NCI-H2227 (cell line): ENCODE results near the gene SLC9A1.

Source experiments
- DNase-seq: peaks from one replicate; lab custom pipeline; 2025; ENCODE audit not compliant: unreplicated experiment; lab: John Stamatoyannopoulos, UW

The SLC9A1 gene

DNA sequence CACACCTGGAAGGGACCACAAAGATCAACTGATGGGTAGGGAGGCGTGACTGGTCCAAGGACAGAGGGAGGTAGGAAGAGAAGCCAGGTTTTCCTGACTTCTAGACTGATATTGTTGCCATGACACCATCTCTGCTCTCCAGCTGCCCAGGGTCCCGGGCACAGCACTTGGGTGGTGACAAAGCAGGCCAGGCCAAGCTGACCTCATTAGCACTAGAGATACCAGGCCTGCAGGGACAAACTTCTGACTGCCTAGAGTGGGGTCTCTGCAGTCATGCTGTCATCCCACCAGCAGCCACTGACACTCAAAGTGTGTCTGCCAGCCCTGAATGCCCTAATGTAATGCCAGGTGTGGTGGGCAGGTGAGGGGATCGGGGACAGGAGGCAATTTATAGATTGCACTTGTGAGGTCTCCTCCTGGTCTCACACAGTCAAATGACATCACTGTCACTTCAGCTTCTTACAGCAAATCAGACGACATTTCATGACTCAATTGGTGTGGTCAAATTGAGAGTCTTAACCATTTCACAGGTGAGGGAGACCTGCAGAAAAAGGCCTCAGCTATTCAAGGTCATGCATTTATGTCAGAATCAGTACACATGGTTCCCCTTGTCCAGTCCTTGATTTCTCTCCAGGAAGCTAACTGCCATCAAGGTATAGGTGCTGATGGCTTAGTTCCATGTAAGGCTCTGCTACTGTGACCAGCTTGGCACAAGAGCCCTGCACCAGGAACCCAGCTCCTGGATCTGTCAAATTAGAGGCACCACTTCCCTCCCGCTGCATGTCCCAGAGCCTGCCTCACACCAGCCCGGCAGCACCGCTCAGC is 2.7 kb downstream of the SLC9A1 start:
- no peak for DNase-seq

- no peak for DNase-seq
Observed at GRCh38 chr1:27150641-27151040, 4.3 kb downstream of the SLC9A1 start.

GRCh38 chr1:27150183-27150582 is 4.7 kb downstream of the SLC9A1 start:
- no peak for DNase-seq

- DNase-seq, result no peak
Observed at GRCh38 chr1:27149762-27150113, 5.2 kb downstream of the SLC9A1 start.

- no peak for DNase-seq
Observed at GRCh38 chr1:27149084-27149761, 5.7 kb downstream of the SLC9A1 start.

DNA sequence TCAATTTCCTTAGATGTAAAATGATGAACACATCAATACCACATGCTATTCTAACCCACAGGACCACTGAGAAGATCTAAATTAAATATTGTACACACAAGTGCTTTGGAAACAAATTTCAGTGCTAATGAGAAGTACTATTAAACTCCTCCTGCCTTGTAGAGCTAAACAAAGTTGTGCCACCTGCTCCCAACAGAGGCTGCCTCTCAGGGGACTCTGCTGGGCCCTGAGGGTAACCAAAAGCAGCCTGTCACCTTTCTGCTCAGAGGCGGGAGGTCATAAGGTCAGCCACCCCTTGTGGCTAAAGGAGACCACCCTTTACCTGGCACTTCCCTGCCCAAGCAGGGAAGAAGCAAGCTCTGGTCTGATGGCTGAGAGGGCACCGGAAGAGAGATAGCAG is 6.3 kb downstream of the SLC9A1 start:
- no peak for DNase-seq

- DNase-seq, result no peak
Observed at GRCh38 chr1:27147842-27148518, 6.9 kb downstream of the SLC9A1 start.

GRCh38 chr1:27145934-27146354 is 9.0 kb downstream of the SLC9A1 start:
- peak; percentile 22 for DNase-seq

- no peak for DNase-seq
Observed at GRCh38 chr1:27144920-27145661, 9.8 kb downstream of the SLC9A1 start.

- peak; percentile 26 for DNase-seq
Observed at GRCh38 chr1:27144049-27144748, 10.7 kb downstream of the SLC9A1 start.

- DNase-seq, result no peak
Observed at GRCh38 chr1:27143401-27143800, 11.5 kb downstream of the SLC9A1 start.

DNA sequence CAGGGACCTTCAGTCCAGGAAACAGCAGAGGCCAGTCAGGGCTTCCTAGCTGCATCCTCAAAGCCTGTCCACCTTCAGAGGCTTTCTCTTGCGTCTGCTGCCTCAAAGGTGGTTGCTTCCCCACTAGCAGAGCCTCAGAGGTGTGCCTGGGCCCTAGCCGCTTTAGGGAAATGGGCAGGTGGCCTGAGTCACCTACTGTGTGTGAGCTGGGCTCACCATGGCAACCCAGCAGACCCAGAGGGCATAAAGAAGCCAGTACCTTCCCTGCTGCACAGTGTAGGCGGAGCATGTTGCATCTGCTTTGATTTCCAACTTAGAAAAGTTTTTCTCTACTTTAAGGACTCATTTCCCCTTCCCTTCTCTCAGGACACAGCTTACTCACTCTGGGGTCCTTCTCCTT is 12.5 kb downstream of the SLC9A1 start:
- no peak for DNase-seq

DNA sequence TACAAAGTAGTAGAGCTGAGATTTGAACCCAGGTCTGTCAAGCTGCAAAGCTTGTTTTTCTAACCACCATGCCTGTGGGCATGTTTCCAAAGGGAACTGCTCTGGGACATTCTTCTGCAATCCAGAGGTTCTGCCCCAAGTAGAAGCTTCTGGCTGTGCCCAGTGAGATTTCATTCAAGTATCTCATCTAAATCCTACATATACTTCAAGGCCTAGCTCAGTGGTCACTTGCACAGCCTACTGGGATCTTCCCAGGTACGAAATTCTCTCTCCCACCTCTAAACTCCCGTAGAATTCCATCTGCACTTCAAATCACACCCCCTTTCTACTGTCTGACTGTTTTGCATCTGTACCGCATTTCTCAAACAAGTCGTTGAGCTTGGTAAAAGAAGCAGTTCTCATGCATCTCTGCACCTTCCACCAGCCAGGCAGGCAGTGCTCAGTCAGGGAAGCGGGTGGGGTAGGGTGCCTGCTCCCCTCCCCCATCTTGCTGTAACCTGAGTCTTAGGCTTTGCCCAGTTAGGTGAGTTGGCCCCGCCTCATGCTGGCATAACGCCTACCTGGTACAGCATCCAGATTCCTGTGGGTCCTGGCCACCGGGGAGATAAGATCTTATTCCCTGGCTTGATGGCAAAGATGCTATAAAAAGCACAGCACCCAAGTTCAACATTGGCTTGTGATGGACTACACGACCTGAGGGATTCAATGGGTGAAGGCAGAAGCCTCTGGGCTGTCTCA is 13.5 kb downstream of the SLC9A1 start:
- no peak for DNase-seq

DNA sequence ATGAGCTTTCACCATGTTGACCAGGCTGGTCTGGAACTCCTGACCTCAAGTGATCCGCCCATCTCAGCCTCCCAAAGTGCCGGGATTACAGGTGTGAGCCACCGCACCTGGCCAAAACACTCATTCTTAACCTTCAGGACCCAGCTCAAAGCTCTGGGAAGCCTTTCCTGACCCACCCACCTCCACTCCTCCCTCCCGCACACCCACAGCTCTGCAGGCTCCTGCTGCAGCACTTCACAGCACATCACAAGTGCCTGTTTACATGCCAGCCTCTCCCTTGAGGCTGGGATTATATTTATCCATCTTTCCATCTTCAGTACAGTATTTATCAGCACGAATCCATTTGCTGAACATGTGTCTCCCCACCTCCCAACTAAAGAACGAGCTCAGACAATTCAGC is 14.9 kb downstream of the SLC9A1 start:
- DNase-seq, result peak; percentile 23

- no peak for DNase-seq
Observed at GRCh38 chr1:27138927-27139326, 16.0 kb downstream of the SLC9A1 start.

DNA sequence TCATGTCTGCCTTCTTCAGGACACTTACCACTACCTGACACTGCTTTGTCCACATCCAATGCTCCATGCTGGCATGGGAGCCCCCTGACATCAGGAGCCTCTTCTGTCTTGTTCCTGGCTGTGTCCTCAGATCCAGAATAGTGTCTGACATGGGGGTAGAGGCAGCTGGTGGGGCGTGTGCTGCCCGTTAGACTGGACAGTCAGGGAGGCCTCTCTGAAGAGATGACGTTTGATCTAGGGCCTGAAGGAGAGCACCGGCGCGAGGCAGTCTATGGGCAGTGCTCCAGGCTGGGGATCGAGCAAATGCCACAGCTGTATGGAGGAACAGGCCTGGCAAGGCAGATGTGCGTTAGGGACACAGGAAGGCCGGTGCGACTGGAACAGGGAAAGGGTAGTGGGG is 16.6 kb downstream of the SLC9A1 start:
- DNase-seq, result no peak

DNA sequence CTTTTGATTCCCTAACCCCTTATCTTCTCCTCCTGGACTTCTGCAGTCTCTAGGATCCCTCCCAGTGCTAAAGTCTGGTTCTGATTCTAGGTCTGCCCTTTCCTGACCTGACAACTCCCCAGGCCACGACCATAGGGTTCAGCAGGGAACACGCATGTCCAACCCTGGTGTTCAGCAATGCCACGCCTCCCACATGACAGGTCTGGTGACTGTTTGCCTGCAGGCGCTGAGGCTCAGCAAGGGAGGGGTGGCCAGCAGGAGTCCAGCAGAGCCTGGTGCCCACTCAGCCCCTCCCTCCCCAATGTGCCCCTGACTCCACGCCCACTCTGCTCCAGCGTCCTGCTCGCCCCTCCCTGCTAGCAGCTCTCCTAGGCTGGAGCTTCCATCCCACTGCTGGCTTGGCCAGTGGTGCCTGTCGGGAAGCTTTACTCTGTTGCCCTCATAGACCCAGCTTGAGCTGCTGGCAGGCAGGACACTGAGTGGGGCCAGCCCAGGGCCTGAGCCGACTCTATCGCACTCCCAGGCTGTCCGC is 17.3 kb downstream of the SLC9A1 start:
- peak; percentile 73 for DNase-seq

DNA sequence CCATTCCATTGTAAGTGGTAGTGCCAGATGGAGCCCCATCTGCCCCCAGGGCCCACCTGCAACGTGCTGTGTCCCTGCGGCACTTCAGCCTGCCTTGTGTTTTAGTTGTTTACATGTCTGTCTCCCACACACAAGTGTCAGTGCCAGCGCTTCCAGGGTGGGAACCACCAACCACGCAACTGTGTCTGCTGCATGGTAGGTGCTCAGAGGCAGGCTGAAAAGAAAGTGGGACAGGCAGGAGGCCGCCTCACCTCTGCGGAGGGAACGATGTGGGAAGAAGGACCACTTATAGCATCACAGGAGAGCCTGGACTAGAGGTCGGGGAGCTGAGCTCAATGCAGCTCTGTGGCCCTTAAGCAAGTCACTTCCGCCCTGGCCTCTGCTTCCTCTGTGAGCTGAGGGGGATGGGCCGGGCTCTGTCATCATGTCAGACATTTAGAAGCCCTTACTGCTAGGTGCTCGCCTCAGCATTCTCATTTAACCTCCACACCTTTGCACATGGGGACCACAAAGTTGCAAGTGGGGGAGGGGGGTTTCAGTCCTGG is 17.9 kb downstream of the SLC9A1 start:
- DNase-seq, result no peak

DNA sequence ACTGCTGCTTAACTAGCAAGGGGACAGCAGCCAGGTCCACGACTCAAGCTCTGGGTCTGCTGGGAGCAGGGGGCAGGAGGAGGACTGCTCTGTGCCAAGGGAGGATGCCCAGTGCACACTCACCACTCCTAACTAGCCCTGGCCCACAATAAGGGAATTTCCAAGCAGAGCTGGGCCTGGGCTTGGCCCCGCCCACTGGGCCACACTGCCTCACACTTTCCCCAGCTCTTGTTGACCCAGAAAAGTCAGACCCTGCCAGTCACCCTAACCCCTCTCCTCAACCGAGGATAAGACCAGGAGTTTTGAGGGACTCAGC is 18.7 kb downstream of the SLC9A1 start:
- DNase-seq, result no peak
